H9 (cell line): ENCODE results near the gene TSKU. TPM values are rescaled to one million over a fixed set of nuclear protein-coding genes. Genes with fewer than 3 reads are reported as not detected.
A peak's percentile ranks its signal among the peaks of the same experiment; 100 is the strongest.

ENCODE experiments used
- DNase-seq: peaks from one replicate; pipeline ENCODE4 v3.0.0-alpha.2; 2017
- H2AFZ ChIP-seq: one replicate; pipeline ENCODE4 v1.6.1; 2013; ENCODE audit warnings: mild to moderate bottlenecking, low read length, control low read depth, moderate library complexity
- H2AK5ac ChIP-seq: 2 replicates; pipeline ENCODE4 v1.6.1; 2013; ENCODE audit warnings: low read length, control low read depth, mixed read lengths; ENCODE audit not compliant: insufficient read length
- H2BK120ac ChIP-seq: one replicate; pipeline ENCODE4 v1.6.1; 2013; ENCODE audit warnings: low read depth, mild to moderate bottlenecking, low read length, control low read depth, inconsistent platforms; ENCODE audit not compliant: poor library complexity, severe bottlenecking
- H2BK12ac ChIP-seq: 2 replicates; pipeline ENCODE4 v1.6.1; 2013; ENCODE audit warnings: low read length, control low read depth, mixed read lengths, low read depth; ENCODE audit not compliant: insufficient read length
- H2BK15ac ChIP-seq: 2 replicates; pipeline ENCODE4 v1.6.1; 2013; ENCODE audit warnings: low read depth, low read length, control low read depth
- H2BK20ac ChIP-seq: one replicate; pipeline ENCODE4 v1.6.1; 2013; ENCODE audit warnings: low read depth, mild to moderate bottlenecking, low read length, control low read depth, inconsistent platforms; ENCODE audit not compliant: poor library complexity, severe bottlenecking
- H2BK5ac ChIP-seq: 2 replicates; pipeline ENCODE4 v1.6.1; 2013; ENCODE audit warnings: low read length, control low read depth, mixed read lengths; ENCODE audit not compliant: insufficient read length
- H3K14ac ChIP-seq: 2 replicates; pipeline ENCODE4 v1.6.1; 2013; ENCODE audit warnings: low read length, control low read depth; ENCODE audit not compliant: insufficient read depth
- H3K18ac ChIP-seq: 2 replicates; pipeline ENCODE4 v1.6.1; 2013; ENCODE audit warnings: low read depth, mild to moderate bottlenecking, mixed read lengths, low read length, control low read depth; ENCODE audit not compliant: insufficient read length
- H3K23ac ChIP-seq: 2 replicates; pipeline ENCODE4 v1.6.1; 2013; ENCODE audit warnings: low read length, control low read depth, mixed read lengths, low read depth; ENCODE audit not compliant: insufficient read length
- H3K23me2 ChIP-seq: 2 replicates; pipeline ENCODE4 v1.6.1; 2013; ENCODE audit warnings: low read depth, mild to moderate bottlenecking, mixed read lengths, low read length, control low read depth; ENCODE audit not compliant: insufficient read length, poor library complexity, severe bottlenecking
- H3K27ac ChIP-seq: 2 replicates; pipeline ENCODE4 v1.5.1; 2013; ENCODE audit warnings: low read length, control low read depth, mixed read lengths, low read depth; ENCODE audit not compliant: insufficient read length
- H3K27me3 ChIP-seq: 2 replicates; pipeline ENCODE4 v1.6.1; 2013; ENCODE audit warnings: low read length, control low read depth, inconsistent platforms; ENCODE audit not compliant: insufficient read depth
- H3K4ac ChIP-seq: 2 replicates; pipeline ENCODE4 v1.6.1; 2013; ENCODE audit warnings: low read depth, mild to moderate bottlenecking, control low read depth, inconsistent platforms, low read length, moderate library complexity
- H3K4me1 ChIP-seq: 2 replicates; pipeline ENCODE4 v1.6.1; 2013; ENCODE audit warnings: low read length, control low read depth, inconsistent platforms; ENCODE audit not compliant: insufficient read depth
- H3K4me2 ChIP-seq: 2 replicates; pipeline ENCODE4 v1.6.1; 2013; ENCODE audit warnings: low read length, control low read depth, mixed read lengths; ENCODE audit not compliant: insufficient read length, insufficient read depth
- H3K56ac ChIP-seq: 2 replicates; pipeline ENCODE4 v1.6.1; 2013; ENCODE audit warnings: low read depth, mild to moderate bottlenecking, mixed read lengths, low read length, control low read depth; ENCODE audit not compliant: insufficient read length
- H3K79me1 ChIP-seq: 2 replicates; pipeline ENCODE4 v1.6.1; 2013; ENCODE audit warnings: low read depth, mild to moderate bottlenecking, moderate library complexity, low read length, control low read depth, inconsistent platforms; ENCODE audit not compliant: insufficient read depth, poor library complexity, severe bottlenecking
- H3K79me2 ChIP-seq: 2 replicates; pipeline ENCODE4 v1.6.1; 2013; ENCODE audit warnings: low read length, control low read depth, inconsistent platforms; ENCODE audit not compliant: insufficient read depth
- H3K9ac ChIP-seq: 2 replicates; pipeline ENCODE4 v1.6.1; 2013; ENCODE audit warnings: low read length, control low read depth, mixed read lengths; ENCODE audit not compliant: insufficient read length; ENCODE audit errors: extremely low read depth
- H3K9me3 ChIP-seq: one replicate; pipeline ENCODE4 v1.6.1; 2013; ENCODE audit warnings: low read depth, low read length, inconsistent platforms; ENCODE audit not compliant: control insufficient read depth
- H3T11ph ChIP-seq: one replicate; pipeline ENCODE4 v1.6.1; 2013; ENCODE audit warnings: mild to moderate bottlenecking, low read length, control low read depth, inconsistent platforms
- H4K20me1 ChIP-seq: one replicate; pipeline ENCODE4 v1.6.1; 2013; ENCODE audit not compliant: control insufficient read depth, insufficient read length, insufficient read depth
- H4K5ac ChIP-seq: 2 replicates; pipeline ENCODE4 v1.6.1; 2013; ENCODE audit warnings: low read depth, mild to moderate bottlenecking, mixed read lengths, low read length, control low read depth; ENCODE audit not compliant: insufficient read length
- H4K8ac ChIP-seq: replicated peaks from 2 replicates; pipeline ENCODE4 v1.6.1; 2013; ENCODE audit warnings: low read length, control low read depth, mixed read lengths, low read depth; ENCODE audit not compliant: insufficient read length
- H4K91ac ChIP-seq: 2 replicates; pipeline ENCODE4 v1.6.1; 2013; ENCODE audit warnings: low read depth, mild to moderate bottlenecking, moderate library complexity, mixed read lengths, low read length, control low read depth; ENCODE audit not compliant: insufficient read length
- H3K27ac Mint-ChIP-seq, 3 experiments: 2 replicates in 2 of 3; 3 replicates in 1 of 3; pipeline ENCODE4 v1.8.0; 2020 to 2021; ENCODE audit warnings: mixed read lengths in 3 of 3, mild to moderate bottlenecking in 1 of 3, moderate library complexity in 1 of 3
- H3K27me3 Mint-ChIP-seq: 2 replicates; pipeline ENCODE4 v1.8.0; 2021; ENCODE audit warnings: low read depth, mild to moderate bottlenecking, moderate library complexity, mixed read lengths
- H3K36me3 Mint-ChIP-seq, 3 experiments: 2 replicates in 2 of 3; 3 replicates in 1 of 3; pipeline ENCODE4 v1.8.0; 2020 to 2021; ENCODE audit warnings: low read depth in 3 of 3, mixed read lengths in 3 of 3; ENCODE audit not compliant: insufficient read depth in 1 of 3
- H3K4me1 Mint-ChIP-seq, 2 experiments: 2 replicates each; pipeline ENCODE4 v1.8.0; 2020; ENCODE audit warnings: mixed read lengths in 2 of 2
- H3K4me3 Mint-ChIP-seq, 2 experiments: 2 replicates in 1 of 2; 3 replicates in 1 of 2; pipeline ENCODE4 v1.8.0; 2020 to 2021; ENCODE audit warnings: mild to moderate bottlenecking in 2 of 2, mixed read lengths in 2 of 2, moderate library complexity in 1 of 2
- H3K9me3 Mint-ChIP-seq, 2 experiments: 2 replicates in 1 of 2; 3 replicates in 1 of 2; pipeline ENCODE4 v1.8.0; 2020; ENCODE audit warnings: mild to moderate bottlenecking in 2 of 2, mixed read lengths in 2 of 2, moderate library complexity in 1 of 2
- WGBS: extraction: QIAGEN DNeasy Blood & Tissue Kit; methylation state at CpG from one replicate; pipeline ENCODE4 v1.1.7; 2013; ENCODE audit warnings: missing lambda C conversion rate, low lambda C conversion rate, mixed read lengths; ENCODE audit not compliant: insufficient read length; ENCODE audit errors: extremely low coverage; 5-methylcytosine and 5-hydroxymethylcytosine counted together
- total RNA-seq: library from RNA; stranded (reverse); gene quantifications from 2 replicates; pipeline ENCODE4 v1.2.1, GENCODE V29; 2021
- TF ChIP-seq, protein P1 (sequence below): fragments of 200-600 bp; sonication (generic); conservative IDR thresholded peaks from 3 replicates; pipeline ENCODE4 v1.8.0; 2021; ENCODE audit warnings: antibody characterized with exemption, mild to moderate bottlenecking

TSKU gene
- total RNA-seq, 1 experiment from 2014 or later, result 25.4 TPM

DNA sequence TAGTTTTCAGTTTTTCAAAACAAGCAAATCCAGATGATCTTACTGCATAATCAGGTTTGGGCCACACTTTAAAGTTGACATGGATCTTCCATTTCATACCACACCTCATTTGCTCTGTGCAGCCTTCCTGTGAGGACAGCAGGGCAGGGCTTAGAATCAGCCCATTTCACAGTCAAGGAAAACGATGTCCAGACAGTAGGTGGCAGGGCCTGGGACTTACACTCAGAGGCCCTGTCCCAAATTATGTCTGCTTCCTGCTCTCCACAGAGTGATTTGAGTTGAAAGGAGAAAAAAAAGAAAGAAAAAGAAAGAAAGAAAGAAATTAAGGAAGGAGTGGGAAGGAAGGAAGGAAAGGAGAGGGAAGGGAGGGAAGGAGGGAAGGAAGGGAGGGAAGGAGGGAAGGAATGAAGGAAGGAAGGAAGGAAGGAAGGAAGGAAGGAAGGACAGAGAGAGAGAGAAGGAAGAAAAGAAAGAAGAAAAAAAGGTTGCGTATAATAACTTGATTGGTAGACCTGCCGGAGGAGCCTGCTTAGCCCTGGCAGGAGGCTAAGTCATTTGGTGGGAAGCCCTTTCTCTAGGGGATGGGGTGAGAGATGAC is 23.6 kb downstream of the TSKU start:
- peaks cover 26 to 45% of the 10 kb centered on the region in 2 experiments for H3K4me1 Mint-ChIP-seq

More for the DNA sequence above, 23.6 kb downstream of the TSKU start:
- Histone ChIP-seq H2BK15ac (no peak overlapping the region), H4K91ac (no peak overlapping the region), H4K8ac (no peak overlapping the region), H2BK5ac (no peak overlapping the region), H2AFZ (no peak overlapping the region), H3K23ac (no peak overlapping the region), H3K14ac (no peak overlapping the region), H3K27me3 (no peaks in the 10 kb centered on the region), H2BK12ac (no peak overlapping the region), H3K9me3 (no peaks in the 10 kb centered on the region), H3K9ac (no peak overlapping the region), H4K20me1 (no peaks in the 10 kb centered on the region), H3K79me2 (no peaks in the 10 kb centered on the region), H3K27ac (no peak overlapping the region), H3K4ac (no peak overlapping the region), H3K79me1 (no peaks in the 10 kb centered on the region), H3K23me2 (no peaks in the 10 kb centered on the region), H2BK20ac (no peak overlapping the region), H3K4me1 (no peaks in the 10 kb centered on the region; the same call in 1 of the 2 replicates), H2AK5ac (no peak overlapping the region), H4K5ac (no peak overlapping the region), H3K4me2 (no peak overlapping the region), H3K56ac (no peak overlapping the region), H3T11ph (no peak overlapping the region), H3K18ac (no peak overlapping the region), H2BK120ac (no peak overlapping the region)
- H3K9me3 Mint-ChIP-seq, result peaks cover 0 to 8% of the 10 kb centered on the region in 2 experiments; a peak in 2 of 5 replicates
- WGBS, result no CpG with 5 or more reads among the region's 3 CpGs
- H3K4me3 Mint-ChIP-seq, result peak overlapping the region; percentile 10 to 24; a peak in 2 of 5 replicates
- H3K27ac Mint-ChIP-seq, result peak overlapping the region in 1 of 3 experiments; percentile 32; a peak in 2 of 7 replicates
- TF ChIP-seq, protein P1, sequence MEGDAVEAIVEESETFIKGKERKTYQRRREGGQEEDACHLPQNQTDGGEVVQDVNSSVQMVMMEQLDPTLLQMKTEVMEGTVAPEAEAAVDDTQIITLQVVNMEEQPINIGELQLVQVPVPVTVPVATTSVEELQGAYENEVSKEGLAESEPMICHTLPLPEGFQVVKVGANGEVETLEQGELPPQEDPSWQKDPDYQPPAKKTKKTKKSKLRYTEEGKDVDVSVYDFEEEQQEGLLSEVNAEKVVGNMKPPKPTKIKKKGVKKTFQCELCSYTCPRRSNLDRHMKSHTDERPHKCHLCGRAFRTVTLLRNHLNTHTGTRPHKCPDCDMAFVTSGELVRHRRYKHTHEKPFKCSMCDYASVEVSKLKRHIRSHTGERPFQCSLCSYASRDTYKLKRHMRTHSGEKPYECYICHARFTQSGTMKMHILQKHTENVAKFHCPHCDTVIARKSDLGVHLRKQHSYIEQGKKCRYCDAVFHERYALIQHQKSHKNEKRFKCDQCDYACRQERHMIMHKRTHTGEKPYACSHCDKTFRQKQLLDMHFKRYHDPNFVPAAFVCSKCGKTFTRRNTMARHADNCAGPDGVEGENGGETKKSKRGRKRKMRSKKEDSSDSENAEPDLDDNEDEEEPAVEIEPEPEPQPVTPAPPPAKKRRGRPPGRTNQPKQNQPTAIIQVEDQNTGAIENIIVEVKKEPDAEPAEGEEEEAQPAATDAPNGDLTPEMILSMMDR, result no peak
- no peak for DNase-seq
- H3K36me3 Mint-ChIP-seq, result peaks cover 0 to 5% (median 0%) of the 10 kb centered on the region in 3 experiments; a peak in 2 of 7 replicates
- H3K27me3 Mint-ChIP-seq, result peaks cover 3% of the 10 kb centered on the region
